MM.1S (cell line): ENCODE measurements around the gene TBC1D32.
"Not testable (repeated sequence)": the region's sequence is repeated elsewhere in the genome, so short reads cannot be mapped to it uniquely, and the experiment has no call there.

ENCODE experiments used
- DNase-seq: peaks from one replicate; pipeline ENCODE4 v3.0.0-alpha.2; 2015
- H2AFZ ChIP-seq: fragments of 300-600 bp; sonication (generic); 2 replicates; pipeline ENCODE4 v1.6.0; 2016; ENCODE audit warnings: antibody characterized with exemption, low read length
- H3F3A ChIP-seq: fragments of 300-600 bp; sonication (generic); 2 replicates; pipeline ENCODE4 v1.6.1; 2016; ENCODE audit warnings: mild to moderate bottlenecking, antibody characterized with exemption, low read length, moderate library complexity, mixed read lengths; ENCODE audit not compliant: insufficient read depth
- H3K27ac ChIP-seq: fragments of 300-600 bp; sonication (generic); 2 replicates; pipeline ENCODE4 v1.5.1; 2016; ENCODE audit warnings: mild to moderate bottlenecking, low read length
- H3K27me3 ChIP-seq: fragments of 300-600 bp; sonication (generic); replicated peaks from 2 replicates; pipeline ENCODE4 v1.6.0; 2016; ENCODE audit warnings: low read length; ENCODE audit not compliant: insufficient read depth
- H3K36me3 ChIP-seq: fragments of 300-600 bp; sonication (generic); replicated peaks from 2 replicates; pipeline ENCODE4 v1.6.1; 2016; ENCODE audit warnings: mild to moderate bottlenecking, low read length, mixed read lengths; ENCODE audit not compliant: insufficient read depth
- H3K4me1 ChIP-seq: fragments of 300-600 bp; sonication (generic); 2 replicates; pipeline ENCODE4 v1.6.1; 2016; ENCODE audit warnings: low read length, mixed read lengths
- H3K4me2 ChIP-seq: fragments of 300-600 bp; sonication (generic); 2 replicates; pipeline ENCODE4 v1.6.0; 2016; ENCODE audit warnings: low read depth, low read length
- H3K4me3 ChIP-seq: fragments of 300-600 bp; sonication (generic); 2 replicates; pipeline ENCODE4 v1.5.1; 2016; ENCODE audit warnings: low read length, mixed read lengths
- H3K79me2 ChIP-seq: fragments of 300-600 bp; sonication (generic); 2 replicates; pipeline ENCODE4 v1.6.1; 2016; ENCODE audit warnings: mixed run types, low read length, mixed read lengths
- H3K9ac ChIP-seq: fragments of 300-600 bp; sonication (generic); 2 replicates; pipeline ENCODE4 v1.6.1; 2016; ENCODE audit warnings: low read length, mixed read lengths
- H3K9me2 ChIP-seq: fragments of 300-600 bp; sonication (generic); replicated peaks from 2 replicates; pipeline ENCODE4 v1.6.1; 2016; ENCODE audit warnings: mild to moderate bottlenecking, low read length, mixed read lengths; ENCODE audit not compliant: insufficient read depth
- H3K9me3 ChIP-seq: fragments of 300-600 bp; sonication (generic); replicated peaks from 2 replicates; pipeline ENCODE4 v1.6.1; 2016; ENCODE audit warnings: mild to moderate bottlenecking, low read length, mixed read lengths; ENCODE audit not compliant: insufficient read depth
- H4K20me1 ChIP-seq: fragments of 300-600 bp; sonication (generic); 2 replicates; pipeline ENCODE4 v1.6.1; 2016; ENCODE audit warnings: mild to moderate bottlenecking, low read length, moderate library complexity, mixed read lengths; ENCODE audit not compliant: insufficient read depth
- EZH2 ChIP-seq: fragments of 300-600 bp; sonication (generic); optimal IDR thresholded peaks from 2 replicates; pipeline ENCODE3; 2017; ENCODE audit warnings: low read depth, mild to moderate bottlenecking, antibody characterized with exemption, low read length, mixed read lengths
- EZH2phosphoT487 ChIP-seq: fragments of 300-600 bp; sonication (generic); IDR thresholded peaks from 2 replicates; pipeline ENCODE4 v1.6.1; 2018; ENCODE audit warnings: antibody characterized with exemption, low read length
- TF ChIP-seq, protein P1 (sequence below): fragments of 300-600 bp; sonication (generic); IDR thresholded peaks from 2 replicates; pipeline ENCODE4 v1.5.1; 2016; ENCODE audit warnings: antibody characterized with exemption, low read length, mixed read lengths

TBC1D32 gene

DNA sequence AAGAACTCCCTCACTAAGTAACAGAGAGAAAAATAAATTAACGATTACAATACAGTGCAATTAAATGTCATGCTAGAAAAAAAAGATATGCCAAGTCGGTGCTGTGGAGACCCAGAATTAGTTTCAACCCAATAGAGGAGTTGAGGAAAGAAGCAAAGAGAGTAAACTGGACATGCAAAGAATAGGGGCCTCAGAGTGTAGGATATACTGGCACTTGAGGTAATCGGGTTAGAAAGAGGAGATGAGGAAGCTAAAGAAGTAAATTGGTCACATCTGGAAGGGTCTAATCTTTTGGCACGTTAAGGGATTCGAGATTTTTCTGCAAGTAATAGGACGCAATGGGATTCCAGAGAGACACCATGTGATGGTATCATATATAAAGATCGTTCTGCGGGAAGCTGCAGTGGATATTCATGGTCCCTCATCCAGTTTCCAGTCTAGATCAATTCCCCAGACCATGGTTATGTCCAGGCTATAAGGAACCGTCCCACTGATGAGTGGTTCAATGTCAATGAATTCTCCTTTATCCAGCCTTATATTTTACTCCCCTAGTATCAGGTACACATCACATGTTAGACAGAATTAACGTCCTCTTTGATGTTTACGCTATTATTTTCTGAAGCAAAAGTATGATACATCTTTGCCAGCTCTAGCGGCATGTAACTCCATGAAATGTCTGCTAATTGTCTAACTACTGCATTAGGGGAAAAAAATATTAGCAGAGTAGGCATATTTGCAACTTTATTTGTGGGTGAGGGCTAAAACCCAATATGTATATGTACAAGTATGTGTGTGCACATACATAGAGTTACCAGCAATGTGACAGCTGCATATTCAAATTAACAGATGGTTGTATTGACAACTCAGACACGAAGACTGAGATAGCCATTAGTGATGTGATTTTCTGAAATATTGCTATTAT is 1.1 kb upstream of the TBC1D32 start:
- Histone ChIP-seq H3K9me3 (no peaks in the 10 kb centered on the region), H3K27me3 (no peaks in the 10 kb centered on the region), H3F3A (no peaks in the 10 kb centered on the region), H3K4me1 (no peaks in the 10 kb centered on the region), H3K27ac (peak overlapping the region; percentile 83), H3K36me3 (no peaks in the 10 kb centered on the region), H2AFZ (peak overlapping the region; percentile 98), H3K9ac (peak overlapping the region; percentile 87), H3K4me3 (peak overlapping the region; percentile 96), H3K4me2 (peak overlapping the region; percentile 71), H3K9me2 (no peaks in the 10 kb centered on the region), H4K20me1 (no peaks in the 10 kb centered on the region), H3K79me2 (no peaks in the 10 kb centered on the region)
- no peak for DNase-seq
- no peak for TF ChIP-seq EZH2
- TF ChIP-seq, protein P1, sequence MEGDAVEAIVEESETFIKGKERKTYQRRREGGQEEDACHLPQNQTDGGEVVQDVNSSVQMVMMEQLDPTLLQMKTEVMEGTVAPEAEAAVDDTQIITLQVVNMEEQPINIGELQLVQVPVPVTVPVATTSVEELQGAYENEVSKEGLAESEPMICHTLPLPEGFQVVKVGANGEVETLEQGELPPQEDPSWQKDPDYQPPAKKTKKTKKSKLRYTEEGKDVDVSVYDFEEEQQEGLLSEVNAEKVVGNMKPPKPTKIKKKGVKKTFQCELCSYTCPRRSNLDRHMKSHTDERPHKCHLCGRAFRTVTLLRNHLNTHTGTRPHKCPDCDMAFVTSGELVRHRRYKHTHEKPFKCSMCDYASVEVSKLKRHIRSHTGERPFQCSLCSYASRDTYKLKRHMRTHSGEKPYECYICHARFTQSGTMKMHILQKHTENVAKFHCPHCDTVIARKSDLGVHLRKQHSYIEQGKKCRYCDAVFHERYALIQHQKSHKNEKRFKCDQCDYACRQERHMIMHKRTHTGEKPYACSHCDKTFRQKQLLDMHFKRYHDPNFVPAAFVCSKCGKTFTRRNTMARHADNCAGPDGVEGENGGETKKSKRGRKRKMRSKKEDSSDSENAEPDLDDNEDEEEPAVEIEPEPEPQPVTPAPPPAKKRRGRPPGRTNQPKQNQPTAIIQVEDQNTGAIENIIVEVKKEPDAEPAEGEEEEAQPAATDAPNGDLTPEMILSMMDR = no peak
- no peak for TF ChIP-seq EZH2phosphoT487

- not testable (repeated sequence) for H3K36me3 ChIP-seq, H3K4me1 ChIP-seq, H3K9ac ChIP-seq, H3K27me3 ChIP-seq, H3K9me2 ChIP-seq, H3K79me2 ChIP-seq, H3K27ac ChIP-seq, DNase-seq, H4K20me1 ChIP-seq, H3K9me3 ChIP-seq, H3F3A ChIP-seq
- Histone ChIP-seq H2AFZ (peak overlapping the region; percentile 98), H3K4me3 (peak overlapping the region; percentile 96; the same call in 1 of the 2 replicates), H3K4me2 (peak overlapping the region; percentile 71; the same call in 1 of the 2 replicates)
These were observed 586 bp downstream of the TBC1D32 start for GRCh38 chr6:121333694-121334093.

- no peak overlapping the region for H2AFZ ChIP-seq
- no peak overlapping the region for H3K4me2 ChIP-seq
- H3K9me3 ChIP-seq = no peaks in the 10 kb centered on the region
- H3K79me2 ChIP-seq = no peaks in the 10 kb centered on the region
- no peaks in the 10 kb centered on the region for H3K9me2 ChIP-seq
- H3K27ac ChIP-seq = no peak overlapping the region
- no peaks in the 10 kb centered on the region for H3K36me3 ChIP-seq
- H3K27me3 ChIP-seq = no peaks in the 10 kb centered on the region
- no peak overlapping the region for H3K9ac ChIP-seq
- H3K4me3 ChIP-seq = no peak overlapping the region
- no peaks in the 10 kb centered on the region for H4K20me1 ChIP-seq
- DNase-seq = no peak
- TF ChIP-seq, protein P1 = no peak
- TF ChIP-seq EZH2phosphoT487 (no peak), EZH2 (no peak)
- H3F3A ChIP-seq = no peaks in the 10 kb centered on the region
- H3K4me1 ChIP-seq = no peaks in the 10 kb centered on the region
These were observed 1.1 kb downstream of the TBC1D32 start for GRCh38 chr6:121333196-121333595.

DNA sequence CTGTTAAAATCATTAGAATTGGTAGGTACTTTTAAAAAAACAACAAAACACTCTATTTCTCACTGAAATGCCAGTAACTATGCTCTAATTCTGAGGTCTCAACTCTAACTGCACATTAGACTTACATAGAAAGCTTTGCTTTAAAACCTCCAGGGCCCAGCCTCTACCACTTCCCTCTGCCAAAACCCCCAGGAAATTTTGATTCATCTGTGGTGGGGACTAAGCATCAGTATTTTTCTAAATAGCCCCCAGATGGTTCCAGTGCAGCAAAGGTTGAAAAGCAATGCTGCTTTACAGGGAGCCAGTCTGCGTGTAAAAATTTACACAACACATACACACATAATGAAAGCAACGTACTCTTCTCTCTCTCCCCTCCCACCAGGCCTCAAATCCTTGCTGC is 3.8 kb downstream of the TBC1D32 start:
- Histone ChIP-seq H3K4me2 (no peak overlapping the region), H3K9ac (no peak overlapping the region), H3K27ac (no peak overlapping the region), H3K79me2 (no peaks in the 10 kb centered on the region), H3K9me2 (no peaks in the 10 kb centered on the region), H3K4me1 (no peaks in the 10 kb centered on the region), H2AFZ (no peak overlapping the region), H3K36me3 (no peaks in the 10 kb centered on the region), H3K4me3 (no peak overlapping the region), H3K9me3 (no peaks in the 10 kb centered on the region), H4K20me1 (no peaks in the 10 kb centered on the region), H3K27me3 (no peaks in the 10 kb centered on the region), H3F3A (no peaks in the 10 kb centered on the region)
- DNase-seq = no peak
- TF ChIP-seq, protein P1 = no peak
- TF ChIP-seq EZH2 (no peak), EZH2phosphoT487 (no peak)
